Activated CD4-positive, alpha-beta T cell treated with anti-CD3 and anti-CD28 coated beads for 1 hour (primary cell): ENCODE measurements around the gene C2CD4D.
"Not testable (repeated sequence)": the region's sequence is repeated elsewhere in the genome, so short reads cannot be mapped to it uniquely, and the experiment has no call there.

Experiments used
- DNase-seq: peaks from one replicate; pipeline ENCODE4 v3.0.0-alpha.2; 2020

The C2CD4D gene

GRCh38 chr1:151839457-151840403 lies at the start of gene C2CD4D:
Gene C2CD4D, minus strand, starts transcription at chr1:151839820. Its CDS starts 831 bp downstream, at chr1:151838989.
- peak; percentile 50 for DNase-seq

GRCh38 chr1:151888972-151889570 lies 49.5 kb upstream of the C2CD4D start:
- DNase-seq: no peak

- DNase-seq: no peak
These were observed 47.4 kb upstream of the C2CD4D start for GRCh38 chr1:151887028-151887427.

GRCh38 chr1:151885479-151885878 lies 45.9 kb upstream of the C2CD4D start:
- no peak for DNase-seq

GRCh38 chr1:151884879-151885278 lies 45.3 kb upstream of the C2CD4D start:
- not testable (repeated sequence) for DNase-seq

- DNase-seq: not testable (repeated sequence)
These were observed 44.8 kb upstream of the C2CD4D start for GRCh38 chr1:151884445-151884844.

- not testable (repeated sequence) for DNase-seq
These were observed 44.3 kb upstream of the C2CD4D start for GRCh38 chr1:151883898-151884297.

GRCh38 chr1:151882918-151883317 lies 43.3 kb upstream of the C2CD4D start:
- not testable (repeated sequence) for DNase-seq

GRCh38 chr1:151882466-151882865 lies 42.8 kb upstream of the C2CD4D start:
- no peak for DNase-seq

- DNase-seq: no peak
These were observed 41.9 kb upstream of the C2CD4D start for GRCh38 chr1:151881479-151881878.

- no peak for DNase-seq
These were observed 35.9 kb upstream of the C2CD4D start for GRCh38 chr1:151875419-151876097.

- not testable (repeated sequence) for DNase-seq
These were observed 33.2 kb upstream of the C2CD4D start for GRCh38 chr1:151872776-151873175.

GRCh38 chr1:151871284-151872030 lies 31.8 kb upstream of the C2CD4D start:
- no peak for DNase-seq

GRCh38 chr1:151868486-151868885 lies 28.9 kb upstream of the C2CD4D start:
- DNase-seq: no peak

GRCh38 chr1:151867765-151868411 lies 28.3 kb upstream of the C2CD4D start:
- no peak for DNase-seq

- no peak for DNase-seq
These were observed 27.7 kb upstream of the C2CD4D start for GRCh38 chr1:151867321-151867720.

- DNase-seq: no peak
These were observed 24.8 kb upstream of the C2CD4D start for GRCh38 chr1:151864411-151864810.

GRCh38 chr1:151862604-151863003 lies 23.0 kb upstream of the C2CD4D start:
- no peak for DNase-seq

- no peak for DNase-seq
These were observed 21.0 kb upstream of the C2CD4D start for GRCh38 chr1:151860504-151861187.

GRCh38 chr1:151859891-151860293 lies 20.3 kb upstream of the C2CD4D start:
- DNase-seq: no peak

GRCh38 chr1:151858886-151859665 lies 19.5 kb upstream of the C2CD4D start:
- no peak for DNase-seq
